Bone marrow (tissue), 2 donors: ENCODE data around the gene CTNNA3.

Experiments used
- DNase-seq, 2 donors: peaks; one replicate each; lab custom pipeline; 2025; lab: John Stamatoyannopoulos, UW

Gene CTNNA3

DNA sequence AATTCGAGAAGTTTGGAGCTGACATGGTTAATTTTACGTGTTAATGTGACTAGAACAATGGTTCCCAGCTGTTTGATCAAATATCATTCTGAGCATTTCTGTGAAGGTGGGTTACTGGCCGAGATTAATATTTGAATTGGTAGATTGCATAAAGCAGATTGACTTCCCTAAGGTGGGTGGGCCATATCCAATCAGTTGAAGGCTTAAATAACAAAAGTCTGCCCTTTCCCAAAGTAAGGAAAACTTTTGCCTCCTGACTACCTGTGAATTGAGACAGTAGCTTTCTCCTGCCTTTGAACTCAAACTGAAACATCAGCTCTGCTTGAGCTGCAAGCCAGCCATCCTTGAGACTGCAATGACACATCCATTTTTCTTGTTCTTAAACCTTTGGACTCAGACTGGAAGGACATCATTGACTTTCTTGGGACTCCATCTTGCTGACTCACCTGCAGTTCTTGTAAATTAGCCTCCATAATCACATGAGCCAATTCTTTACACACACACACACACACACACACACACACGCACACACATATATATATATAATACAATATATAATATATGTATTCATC, 833.2 kb downstream of the CTNNA3 start:
- DNase-seq: no peak

DNA sequence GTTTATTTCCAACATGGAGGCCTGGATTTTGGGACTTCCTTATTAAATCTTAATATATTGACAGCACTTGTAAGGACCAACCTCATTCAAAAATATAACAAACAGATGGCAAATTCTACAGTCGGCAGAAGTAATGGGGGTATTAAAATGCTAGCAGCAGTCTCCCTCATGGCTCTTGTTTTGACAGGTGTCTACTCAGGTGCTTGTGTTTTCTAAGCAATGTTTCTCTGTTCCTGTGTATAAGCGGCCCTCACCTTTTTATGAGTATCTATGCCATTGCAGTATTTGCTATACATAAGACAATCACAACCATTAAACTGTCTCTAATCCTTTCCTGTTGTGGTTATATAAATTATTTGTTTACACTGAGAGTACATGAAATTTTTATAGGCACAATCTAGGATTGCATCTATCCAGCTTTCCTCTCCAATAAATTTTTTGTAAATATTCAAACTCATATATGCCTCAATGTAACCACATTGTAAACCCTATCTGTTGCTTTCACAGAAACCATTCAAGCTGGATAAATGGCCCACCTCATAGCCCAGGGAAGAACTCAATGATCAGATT, 835.5 kb downstream of the CTNNA3 start:
- DNase-seq: no peak

DNA sequence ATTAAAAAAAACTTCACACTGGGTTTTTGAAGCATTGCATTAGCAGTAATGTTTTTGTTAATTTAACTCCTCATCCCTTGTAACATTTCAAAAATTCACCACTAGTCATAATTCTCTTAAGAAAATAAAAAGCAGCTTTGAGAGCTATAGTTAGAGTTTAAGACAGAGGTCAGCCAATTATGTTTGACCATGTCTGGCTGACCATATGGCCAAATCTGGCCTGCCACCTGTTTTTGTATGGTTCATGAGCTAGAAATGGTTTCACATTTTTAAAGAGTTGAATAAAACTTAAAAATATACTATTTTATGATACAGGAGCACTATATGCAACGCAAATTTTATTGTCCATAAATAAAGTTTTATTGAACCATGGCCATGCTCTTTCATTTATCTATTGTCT, 843.2 kb downstream of the CTNNA3 start:
- DNase-seq: no peak

- DNase-seq: no peak
These were observed 847.1 kb downstream of the CTNNA3 start for GRCh38 chr10:66848856-66849255.

DNA sequence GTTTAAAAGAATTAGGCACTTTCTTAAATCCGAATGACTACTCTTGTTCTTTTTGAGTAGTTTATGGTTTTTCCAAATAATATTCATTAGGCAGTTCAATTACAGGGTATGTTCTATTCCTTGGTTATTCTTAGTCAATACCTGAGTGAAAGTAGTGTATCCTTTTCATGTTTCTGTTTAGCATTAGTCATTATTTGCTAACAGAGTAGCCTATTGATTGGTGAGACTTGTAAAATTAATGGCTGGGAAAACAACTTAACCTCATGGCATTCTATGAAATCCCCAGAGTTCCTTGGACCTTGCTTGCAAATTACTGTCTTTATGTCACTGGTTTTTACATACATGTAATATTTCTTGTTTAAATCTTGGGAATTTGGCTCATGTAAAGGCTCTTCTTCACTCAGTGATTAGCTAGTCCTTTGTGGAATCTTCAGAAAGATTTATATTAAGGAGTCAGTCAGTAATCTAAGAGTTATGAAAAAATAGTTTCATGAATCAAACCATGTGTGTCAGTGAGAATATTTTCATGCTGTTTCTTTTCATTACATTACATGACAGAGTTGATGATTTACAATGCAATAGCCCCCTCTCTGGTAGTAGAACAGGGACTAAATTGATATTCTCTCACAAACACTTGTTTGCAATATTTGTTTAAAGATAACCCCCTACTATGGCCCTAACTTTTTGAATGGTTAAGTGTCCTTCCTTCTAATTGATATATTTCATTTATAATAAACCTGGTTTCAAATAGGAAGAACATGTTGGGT, 851.6 kb downstream of the CTNNA3 start:
- no peak for DNase-seq

DNA sequence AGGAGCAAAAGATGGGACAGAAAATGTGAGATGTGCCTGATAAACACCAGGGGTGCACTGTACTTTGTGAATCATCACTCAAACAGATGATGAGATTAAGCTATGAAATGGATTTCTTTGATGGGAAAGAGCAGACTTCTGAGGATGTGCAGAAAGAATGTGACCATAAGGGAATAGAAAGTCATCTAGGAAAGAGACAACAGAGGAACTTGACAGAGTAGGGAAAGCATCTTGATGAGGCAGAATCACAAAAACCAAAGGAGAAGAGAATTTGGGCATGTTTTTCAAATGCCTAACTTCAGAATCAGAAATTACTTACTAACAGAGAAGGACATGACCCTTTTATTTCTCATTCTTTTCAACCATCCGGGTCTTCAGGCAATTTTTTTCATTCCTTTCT, 852.6 kb downstream of the CTNNA3 start:
- no peak for DNase-seq

GRCh38 chr10:66842867-66843266, 853.1 kb downstream of the CTNNA3 start:
- no peak for DNase-seq

DNA sequence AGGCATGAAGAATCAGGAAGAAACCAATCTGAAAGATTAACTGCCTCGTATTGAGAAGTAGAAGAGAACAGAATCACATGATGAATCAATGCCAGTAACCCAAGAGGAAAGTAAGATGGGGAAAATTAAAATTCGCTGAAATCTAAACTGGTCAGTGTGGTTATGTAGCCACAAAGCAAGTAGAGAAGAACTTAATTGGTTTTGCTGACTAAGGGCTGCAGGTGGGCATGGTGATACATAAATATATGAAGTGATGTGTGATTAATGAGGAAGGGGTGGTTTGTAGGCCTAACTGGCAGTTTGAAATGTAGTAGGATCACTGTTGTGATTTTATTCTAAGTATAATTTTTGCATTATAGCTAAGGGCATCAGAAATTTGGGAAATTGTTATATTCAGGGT, 853.6 kb downstream of the CTNNA3 start:
- no peak for DNase-seq

DNA sequence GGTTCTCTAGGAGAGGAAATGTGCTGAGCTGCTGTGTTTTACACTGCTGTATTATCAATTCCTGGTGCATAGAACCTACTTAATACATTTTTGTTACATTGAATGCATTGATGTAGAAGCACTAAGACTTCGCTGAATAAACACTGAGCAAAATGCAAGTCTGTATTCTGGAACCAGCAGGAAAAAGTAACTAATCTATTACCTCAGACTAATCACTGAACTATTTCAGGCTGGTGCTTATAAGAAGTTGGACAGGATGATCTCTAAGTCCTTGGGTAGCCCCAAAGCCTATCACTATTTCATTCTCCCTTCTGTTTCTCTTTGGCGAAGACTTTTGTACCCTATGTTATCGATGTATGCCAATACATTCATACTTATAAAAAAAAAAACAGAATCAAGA, 857.3 kb downstream of the CTNNA3 start:
- no peak for DNase-seq

GRCh38 chr10:66837990-66838389, 858.0 kb downstream of the CTNNA3 start:
- no peak for DNase-seq

- no peak for DNase-seq
These were observed 858.7 kb downstream of the CTNNA3 start for GRCh38 chr10:66837335-66837734.

- no peak for DNase-seq
These were observed 859.2 kb downstream of the CTNNA3 start for GRCh38 chr10:66836771-66837170.

- no peak for DNase-seq
These were observed 859.9 kb downstream of the CTNNA3 start for GRCh38 chr10:66836057-66836456.

- DNase-seq: no peak
These were observed 860.6 kb downstream of the CTNNA3 start for GRCh38 chr10:66835400-66835799.

GRCh38 chr10:66834802-66835201, 861.2 kb downstream of the CTNNA3 start:
- DNase-seq: no peak

DNA sequence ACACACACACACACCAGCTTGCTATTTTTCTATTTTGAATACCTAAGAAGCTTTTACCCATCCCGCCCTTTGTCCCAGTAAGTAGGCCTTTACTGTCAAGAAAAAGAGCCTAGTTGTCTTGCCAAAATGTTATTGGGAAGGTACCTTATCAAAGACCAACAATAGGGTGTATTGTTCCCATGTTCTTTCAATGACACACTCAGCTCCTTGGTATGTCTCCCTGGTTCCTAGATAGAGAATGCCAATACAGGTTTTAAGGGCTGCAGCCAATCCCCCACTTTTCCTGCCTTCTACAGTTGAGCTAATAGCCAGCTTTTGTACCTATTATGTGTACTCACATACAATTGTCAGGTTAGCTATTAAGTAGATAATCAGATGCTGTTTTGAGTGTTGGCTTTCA, 862.1 kb downstream of the CTNNA3 start:
- no peak for DNase-seq

DNA sequence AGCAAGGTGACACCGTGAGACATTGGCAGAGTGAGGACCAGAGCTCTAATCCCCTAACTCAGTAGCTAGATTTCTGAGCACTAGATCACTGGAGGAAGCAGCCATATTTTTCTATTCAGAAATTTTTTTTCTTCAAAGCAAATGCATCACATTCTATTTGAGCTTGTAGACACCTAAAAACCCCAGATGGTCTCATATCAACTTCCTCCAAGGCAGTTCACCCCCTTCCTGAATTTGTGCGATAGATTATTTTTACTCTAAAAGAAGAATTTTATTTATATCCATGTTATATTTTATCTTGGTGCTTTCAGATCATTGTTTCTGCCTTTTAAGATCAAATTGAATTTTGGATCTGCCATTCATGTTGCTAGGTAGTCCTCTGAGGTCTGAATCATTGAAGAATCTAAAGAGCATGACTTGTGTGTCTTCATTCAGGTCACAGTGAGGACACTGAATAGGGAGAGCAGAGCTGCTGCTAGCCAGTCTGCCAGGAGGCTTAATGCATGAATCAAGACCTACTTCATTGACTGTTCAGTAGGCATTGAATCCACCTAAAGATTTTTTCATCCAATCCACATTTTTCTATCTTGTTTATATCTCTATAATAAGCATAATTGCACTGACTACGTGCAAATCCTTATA, 863.1 kb downstream of the CTNNA3 start:
- no peak for DNase-seq

DNA sequence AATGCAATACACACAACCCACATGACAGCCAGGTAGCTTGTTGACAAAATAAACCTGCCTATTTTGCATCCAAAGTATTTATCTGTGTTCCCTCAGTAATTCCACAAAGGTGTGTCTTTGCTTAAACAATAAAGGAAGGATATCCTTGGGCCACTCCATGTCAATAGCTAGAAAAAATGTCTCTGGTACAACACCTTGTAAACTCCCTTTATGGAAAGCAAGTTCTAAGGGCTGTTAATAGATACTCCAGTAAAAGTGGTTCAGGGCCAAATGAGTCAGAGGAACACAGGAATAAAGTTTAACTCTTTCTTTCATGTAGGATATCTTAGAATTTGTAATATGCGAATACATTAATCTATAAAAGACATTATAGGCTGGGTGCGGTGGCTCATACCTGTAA, 867.0 kb downstream of the CTNNA3 start:
- DNase-seq: no peak

DNA sequence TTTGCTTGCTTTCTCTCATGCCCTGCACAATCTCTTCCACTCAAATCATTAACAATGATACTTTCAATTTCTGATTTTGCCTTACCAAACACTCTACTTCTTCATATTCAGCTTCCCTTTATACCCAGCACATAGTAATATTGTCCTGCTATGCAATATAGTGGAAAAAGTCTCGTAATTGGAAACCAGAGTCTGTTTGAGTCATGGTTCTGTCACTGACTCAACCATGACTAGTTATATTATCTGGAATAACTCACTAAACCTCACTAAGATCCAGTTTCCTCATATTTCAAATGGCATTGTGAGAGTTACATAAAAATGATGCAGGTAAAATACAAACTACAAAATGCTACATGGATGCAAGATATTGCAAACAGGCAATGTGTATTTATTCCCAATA, 868.6 kb downstream of the CTNNA3 start:
- DNase-seq: no peak

GRCh38 chr10:66823301-66823700, 872.7 kb downstream of the CTNNA3 start:
- no peak for DNase-seq

GRCh38 chr10:66822801-66823200, 873.2 kb downstream of the CTNNA3 start:
- DNase-seq: no peak

- DNase-seq: no peak
These were observed 876.3 kb downstream of the CTNNA3 start for GRCh38 chr10:66819691-66820090.

DNA sequence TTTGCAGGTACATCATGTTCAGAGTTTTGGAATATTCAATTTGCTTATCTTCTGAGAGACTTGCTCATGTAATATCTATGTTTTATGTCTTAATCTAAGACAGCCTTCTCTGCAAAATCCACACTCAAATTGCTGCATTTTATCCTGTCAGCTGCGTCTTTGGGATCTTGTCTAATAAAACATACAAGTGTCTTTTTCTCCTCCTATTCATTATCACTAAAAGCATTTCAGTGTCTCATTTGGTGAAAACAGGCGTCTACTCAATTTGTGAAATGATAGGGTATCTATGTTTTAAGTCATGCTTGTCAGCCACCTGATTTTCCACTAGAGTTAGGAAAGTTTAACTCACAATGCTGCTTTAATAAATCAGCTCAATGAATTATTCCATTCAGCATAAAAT, 882.9 kb downstream of the CTNNA3 start:
- no peak for DNase-seq
